Measurements from ENCODE around the gene FCHSD2.

- TF ChIP-seq POLR2A (IDR thresholded peaks at IDR 0.05; ENCODE audit: low read depth, low read length) (no peak), POLR2AphosphoS5 (IDR thresholded peaks at IDR 0.05; ENCODE audit: low read depth, low read length) (no peak), PAX5 (IDR thresholded peaks at IDR 0.05; ENCODE audit: insufficient read depth, low read length, severe bottlenecking) (no peak)
Measured at GRCh38 chr11:72904016-72904415, 238.1 kb downstream of the FCHSD2 start.

Data from GM12891 (cell line).